WTC11 (cell line): ENCODE data around the gene SLC9A9. TPM values are rescaled to one million over a fixed set of nuclear protein-coding genes. Genes with fewer than 3 reads are reported as not detected.

Source experiments
- ATAC-seq: fragments of 200-7000 bp; cut with Tn5 transposase; 2 replicates; pipeline ENCODE4 v1.10.0; 2021; ENCODE audit warnings: mild to moderate bottlenecking, moderate library complexity
- CTCF ChIA-PET: fragments of 300-600 bp; sonication (Branson Sonifier 250); formaldehyde crosslinking; loops from one replicate; lab custom pipeline; 2021; ENCODE audit warnings: antibody characterized with exemption; lab: Charles Lee
- POLR2A ChIA-PET: fragments of 350-600 bp; sonication (Branson Sonifier 250); formaldehyde crosslinking; loops from one replicate; lab custom pipeline; 2021; ENCODE audit warnings: antibody characterized with exemption; lab: Charles Lee
- DNase-seq: peaks from one replicate; pipeline ENCODE4 v3.0.0; 2021; ENCODE audit warnings: low spot score
- H3K27ac Mint-ChIP-seq: 2 replicates; pipeline ENCODE4 v1.8.0; 2021; ENCODE audit warnings: mixed read lengths
- H3K27me3 Mint-ChIP-seq: 2 replicates; pipeline ENCODE4 v1.8.0; 2021; ENCODE audit warnings: low read depth, mild to moderate bottlenecking, moderate library complexity, mixed read lengths
- H3K36me3 Mint-ChIP-seq: 2 replicates; pipeline ENCODE4 v1.8.0; 2021; ENCODE audit warnings: mixed read lengths
- H3K4me1 Mint-ChIP-seq: 2 replicates; pipeline ENCODE4 v1.8.0; 2022; ENCODE audit warnings: mixed read lengths
- H3K4me3 Mint-ChIP-seq: 2 replicates; pipeline ENCODE4 v1.8.0; 2021; ENCODE audit warnings: mild to moderate bottlenecking, moderate library complexity, mixed read lengths
- H3K9me3 Mint-ChIP-seq: 2 replicates; pipeline ENCODE4 v1.8.0; 2021; ENCODE audit warnings: mixed read lengths
- CREM ChIP-seq: sonication (generic); formaldehyde crosslinking; IDR thresholded peaks from 2 replicates; pipeline ENCODE4 v1.8.1; 2022; ENCODE audit warnings: mild to moderate bottlenecking, missing genetic modification reagents, moderate library complexity
- FOXP1 ChIP-seq: sonication (generic); formaldehyde crosslinking; IDR thresholded peaks from 2 replicates; pipeline ENCODE4 v1.8.0; 2022; ENCODE audit warnings: missing genetic modification reagents, mild to moderate bottlenecking, moderate library complexity, borderline replicate concordance
- GABPB1 ChIP-seq: sonication (generic); formaldehyde crosslinking; IDR thresholded peaks from 2 replicates; pipeline ENCODE4 v1.8.1; 2023; ENCODE audit warnings: mild to moderate bottlenecking, missing genetic modification reagents
- GTF2I ChIP-seq: fragments of 250-450 bp; sonication (Bioruptor Pico); conservative IDR thresholded peaks from 2 replicates; pipeline ENCODE4 v1.4.0; 2021; ENCODE audit warnings: mild to moderate bottlenecking
- IRF1 ChIP-seq: sonication (generic); formaldehyde crosslinking; IDR thresholded peaks from 2 replicates; pipeline ENCODE4 v1.8.0; 2023; ENCODE audit warnings: missing genetic modification reagents
- IRF2 ChIP-seq: sonication (generic); formaldehyde crosslinking; IDR thresholded peaks from 2 replicates; pipeline ENCODE4 v1.8.0; 2022; ENCODE audit warnings: low read depth, missing genetic modification reagents, borderline replicate concordance
- NFATC4 ChIP-seq: fragments of 250-450 bp; sonication (Bioruptor Pico); IDR thresholded peaks from 2 replicates; pipeline ENCODE4 v1.9.0; 2021; ENCODE audit warnings: mild to moderate bottlenecking
- OVOL2 ChIP-seq: fragments of 250-450 bp; sonication (Bioruptor Pico); IDR thresholded peaks from 2 replicates; pipeline ENCODE4 v1.9.0; 2021; ENCODE audit warnings: mild to moderate bottlenecking, borderline replicate concordance
- RELA ChIP-seq: sonication (generic); formaldehyde crosslinking; IDR thresholded peaks from 2 replicates; pipeline ENCODE4 v1.8.1; 2022; ENCODE audit warnings: missing genetic modification reagents, mild to moderate bottlenecking, borderline replicate concordance
- SOX15 ChIP-seq: fragments of 250-450 bp; sonication (Bioruptor Pico); IDR thresholded peaks from 2 replicates; pipeline ENCODE4 v1.9.0; 2021; ENCODE audit warnings: mild to moderate bottlenecking
- ZNF281 ChIP-seq: sonication (generic); formaldehyde crosslinking; IDR thresholded peaks from 2 replicates; pipeline ENCODE4 v1.8.0; 2023; ENCODE audit warnings: mild to moderate bottlenecking, missing genetic modification reagents
- total RNA-seq: library from RNA; stranded (reverse); gene quantifications from 3 replicates; pipeline ENCODE4 v1.2.3, GENCODE V29; 2021
- TF ChIP-seq, protein P1 (sequence below): fragments of 250-450 bp; sonication (Bioruptor Pico); IDR thresholded peaks from 2 replicates; pipeline ENCODE4 v1.9.0; 2021; ENCODE audit warnings: mild to moderate bottlenecking, borderline replicate concordance
- TF ChIP-seq, protein P2 (sequence below): sonication (generic); formaldehyde crosslinking; IDR thresholded peaks from 2 replicates; pipeline ENCODE4 v1.8.1; 2022; ENCODE audit warnings: low read depth, mild to moderate bottlenecking, moderate library complexity, missing genetic modification reagents, borderline replicate concordance
- TF ChIP-seq, protein P3 (sequence below): sonication (generic); formaldehyde crosslinking; IDR thresholded peaks from 2 replicates; pipeline ENCODE4 v1.8.1; 2022; ENCODE audit warnings: mild to moderate bottlenecking, moderate library complexity, missing genetic modification reagents
- TF ChIP-seq, protein P4 (sequence below): fragments of 250-450 bp; sonication (Bioruptor Pico); IDR thresholded peaks from 2 replicates; pipeline ENCODE4 v2.1.2; 2022; ENCODE audit warnings: mild to moderate bottlenecking, moderate library complexity
- TF ChIP-seq, protein P5 (sequence below): fragments of 200-600 bp; IDR thresholded peaks from 2 replicates; pipeline ENCODE4 v1.8.0; 2022; ENCODE audit warnings: antibody characterized with exemption

Gene SLC9A9
- total RNA-seq, 1 experiment from 2014 or later = 1.2 TPM

GRCh38 chr3:143309705-143310104 lies 538.6 kb downstream of the SLC9A9 start (continued):
- no peak for TF ChIP-seq NFATC4
- TF ChIP-seq, protein P1, sequence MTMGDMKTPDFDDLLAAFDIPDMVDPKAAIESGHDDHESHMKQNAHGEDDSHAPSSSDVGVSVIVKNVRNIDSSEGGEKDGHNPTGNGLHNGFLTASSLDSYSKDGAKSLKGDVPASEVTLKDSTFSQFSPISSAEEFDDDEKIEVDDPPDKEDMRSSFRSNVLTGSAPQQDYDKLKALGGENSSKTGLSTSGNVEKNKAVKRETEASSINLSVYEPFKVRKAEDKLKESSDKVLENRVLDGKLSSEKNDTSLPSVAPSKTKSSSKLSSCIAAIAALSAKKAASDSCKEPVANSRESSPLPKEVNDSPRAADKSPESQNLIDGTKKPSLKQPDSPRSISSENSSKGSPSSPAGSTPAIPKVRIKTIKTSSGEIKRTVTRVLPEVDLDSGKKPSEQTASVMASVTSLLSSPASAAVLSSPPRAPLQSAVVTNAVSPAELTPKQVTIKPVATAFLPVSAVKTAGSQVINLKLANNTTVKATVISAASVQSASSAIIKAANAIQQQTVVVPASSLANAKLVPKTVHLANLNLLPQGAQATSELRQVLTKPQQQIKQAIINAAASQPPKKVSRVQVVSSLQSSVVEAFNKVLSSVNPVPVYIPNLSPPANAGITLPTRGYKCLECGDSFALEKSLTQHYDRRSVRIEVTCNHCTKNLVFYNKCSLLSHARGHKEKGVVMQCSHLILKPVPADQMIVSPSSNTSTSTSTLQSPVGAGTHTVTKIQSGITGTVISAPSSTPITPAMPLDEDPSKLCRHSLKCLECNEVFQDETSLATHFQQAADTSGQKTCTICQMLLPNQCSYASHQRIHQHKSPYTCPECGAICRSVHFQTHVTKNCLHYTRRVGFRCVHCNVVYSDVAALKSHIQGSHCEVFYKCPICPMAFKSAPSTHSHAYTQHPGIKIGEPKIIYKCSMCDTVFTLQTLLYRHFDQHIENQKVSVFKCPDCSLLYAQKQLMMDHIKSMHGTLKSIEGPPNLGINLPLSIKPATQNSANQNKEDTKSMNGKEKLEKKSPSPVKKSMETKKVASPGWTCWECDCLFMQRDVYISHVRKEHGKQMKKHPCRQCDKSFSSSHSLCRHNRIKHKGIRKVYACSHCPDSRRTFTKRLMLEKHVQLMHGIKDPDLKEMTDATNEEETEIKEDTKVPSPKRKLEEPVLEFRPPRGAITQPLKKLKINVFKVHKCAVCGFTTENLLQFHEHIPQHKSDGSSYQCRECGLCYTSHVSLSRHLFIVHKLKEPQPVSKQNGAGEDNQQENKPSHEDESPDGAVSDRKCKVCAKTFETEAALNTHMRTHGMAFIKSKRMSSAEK (CRISPR knock-in tag) = no peak
- no peak for TF ChIP-seq RELA
- TF ChIP-seq, protein P2, sequence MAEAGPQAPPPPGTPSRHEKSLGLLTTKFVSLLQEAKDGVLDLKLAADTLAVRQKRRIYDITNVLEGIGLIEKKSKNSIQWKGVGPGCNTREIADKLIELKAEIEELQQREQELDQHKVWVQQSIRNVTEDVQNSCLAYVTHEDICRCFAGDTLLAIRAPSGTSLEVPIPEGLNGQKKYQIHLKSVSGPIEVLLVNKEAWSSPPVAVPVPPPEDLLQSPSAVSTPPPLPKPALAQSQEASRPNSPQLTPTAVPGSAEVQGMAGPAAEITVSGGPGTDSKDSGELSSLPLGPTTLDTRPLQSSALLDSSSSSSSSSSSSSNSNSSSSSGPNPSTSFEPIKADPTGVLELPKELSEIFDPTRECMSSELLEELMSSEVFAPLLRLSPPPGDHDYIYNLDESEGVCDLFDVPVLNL (CRISPR knock-in tag) = no peak
- no peak for TF ChIP-seq GABPB1 (CRISPR knock-in tag)

DNA sequence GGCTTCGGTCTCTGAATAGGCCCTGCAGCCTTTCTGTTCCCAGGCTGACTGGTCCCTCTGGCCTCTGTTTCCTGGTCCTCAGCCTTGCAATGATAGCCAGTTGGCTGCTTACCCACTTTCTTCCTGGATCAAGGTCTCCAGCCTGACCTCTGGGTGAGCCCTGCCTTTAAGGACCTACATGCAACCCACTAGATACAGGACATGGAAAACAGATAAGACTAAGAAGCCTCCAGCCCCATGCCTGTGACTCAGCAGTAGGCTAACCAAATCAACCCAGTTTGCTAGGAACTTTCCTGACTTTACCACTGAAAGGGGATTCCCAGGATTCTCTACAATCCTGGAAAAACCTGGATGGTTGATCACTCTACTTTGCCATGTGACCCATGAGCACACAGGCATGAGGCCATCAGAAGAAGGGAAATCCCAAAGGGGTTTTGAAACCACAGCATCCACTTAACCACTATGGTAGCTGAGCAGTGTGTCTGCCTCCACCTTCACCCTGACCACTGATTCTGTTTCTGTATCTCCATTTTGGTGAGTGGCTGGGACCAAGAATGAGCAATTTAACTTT lies 540.6 kb downstream of the SLC9A9 start:
- ATAC-seq (no peak), DNase-seq (no peak)
- peaks cover 6% of the 10 kb centered on the region; the same call in 1 of the 2 replicates for H3K4me1 Mint-ChIP-seq
- POLR2A ChIA-PET = no interaction called here
- CTCF ChIA-PET = no interaction called here
- H3K36me3 Mint-ChIP-seq = no peaks in the 10 kb centered on the region
- no peak overlapping the region for H3K27ac Mint-ChIP-seq
- no peak for TF ChIP-seq CREM (CRISPR knock-in tag)
- TF ChIP-seq FOXP1 (CRISPR knock-in tag) = no peak
- TF ChIP-seq, protein P3, sequence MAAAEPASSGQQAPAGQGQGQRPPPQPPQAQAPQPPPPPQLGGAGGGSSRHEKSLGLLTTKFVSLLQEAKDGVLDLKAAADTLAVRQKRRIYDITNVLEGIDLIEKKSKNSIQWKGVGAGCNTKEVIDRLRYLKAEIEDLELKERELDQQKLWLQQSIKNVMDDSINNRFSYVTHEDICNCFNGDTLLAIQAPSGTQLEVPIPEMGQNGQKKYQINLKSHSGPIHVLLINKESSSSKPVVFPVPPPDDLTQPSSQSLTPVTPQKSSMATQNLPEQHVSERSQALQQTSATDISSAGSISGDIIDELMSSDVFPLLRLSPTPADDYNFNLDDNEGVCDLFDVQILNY (CRISPR knock-in tag) = no peak
- no peak for TF ChIP-seq IRF2 (CRISPR knock-in tag)
- no peak for TF ChIP-seq RELA
- TF ChIP-seq ZNF281 (CRISPR knock-in tag) = no peak
- no peak for TF ChIP-seq SOX15 (CRISPR knock-in tag)
- no peak for TF ChIP-seq GTF2I (CRISPR knock-in tag)
- TF ChIP-seq, protein P4, sequence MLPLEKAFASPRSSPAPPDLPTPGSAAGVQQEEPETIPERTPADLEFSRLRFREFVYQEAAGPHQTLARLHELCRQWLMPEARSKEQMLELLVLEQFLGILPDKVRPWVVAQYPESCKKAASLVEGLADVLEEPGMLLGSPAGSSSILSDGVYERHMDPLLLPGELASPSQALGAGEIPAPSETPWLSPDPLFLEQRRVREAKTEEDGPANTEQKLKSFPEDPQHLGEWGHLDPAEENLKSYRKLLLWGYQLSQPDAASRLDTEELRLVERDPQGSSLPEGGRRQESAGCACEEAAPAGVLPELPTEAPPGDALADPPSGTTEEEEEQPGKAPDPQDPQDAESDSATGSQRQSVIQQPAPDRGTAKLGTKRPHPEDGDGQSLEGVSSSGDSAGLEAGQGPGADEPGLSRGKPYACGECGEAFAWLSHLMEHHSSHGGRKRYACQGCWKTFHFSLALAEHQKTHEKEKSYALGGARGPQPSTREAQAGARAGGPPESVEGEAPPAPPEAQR (CRISPR knock-in tag) = no peak
- no peak for TF ChIP-seq OVOL2
- no peak for TF ChIP-seq IRF1 (CRISPR knock-in tag)
- TF ChIP-seq, protein P5, sequence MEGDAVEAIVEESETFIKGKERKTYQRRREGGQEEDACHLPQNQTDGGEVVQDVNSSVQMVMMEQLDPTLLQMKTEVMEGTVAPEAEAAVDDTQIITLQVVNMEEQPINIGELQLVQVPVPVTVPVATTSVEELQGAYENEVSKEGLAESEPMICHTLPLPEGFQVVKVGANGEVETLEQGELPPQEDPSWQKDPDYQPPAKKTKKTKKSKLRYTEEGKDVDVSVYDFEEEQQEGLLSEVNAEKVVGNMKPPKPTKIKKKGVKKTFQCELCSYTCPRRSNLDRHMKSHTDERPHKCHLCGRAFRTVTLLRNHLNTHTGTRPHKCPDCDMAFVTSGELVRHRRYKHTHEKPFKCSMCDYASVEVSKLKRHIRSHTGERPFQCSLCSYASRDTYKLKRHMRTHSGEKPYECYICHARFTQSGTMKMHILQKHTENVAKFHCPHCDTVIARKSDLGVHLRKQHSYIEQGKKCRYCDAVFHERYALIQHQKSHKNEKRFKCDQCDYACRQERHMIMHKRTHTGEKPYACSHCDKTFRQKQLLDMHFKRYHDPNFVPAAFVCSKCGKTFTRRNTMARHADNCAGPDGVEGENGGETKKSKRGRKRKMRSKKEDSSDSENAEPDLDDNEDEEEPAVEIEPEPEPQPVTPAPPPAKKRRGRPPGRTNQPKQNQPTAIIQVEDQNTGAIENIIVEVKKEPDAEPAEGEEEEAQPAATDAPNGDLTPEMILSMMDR = no peak
- no peak overlapping the region for H3K4me3 Mint-ChIP-seq
- H3K9me3 Mint-ChIP-seq = peaks cover 3% of the 10 kb centered on the region; the same call in 1 of the 2 replicates
- H3K27me3 Mint-ChIP-seq = no peaks in the 10 kb centered on the region
